NCI-H2227 treated with DMSO at 0.1 percent for 48 hours (cell line): Measurements from ENCODE around the gene TSPAN15.

Experiments
- DNase-seq: peaks from one replicate; lab custom pipeline; 2025; lab: John Stamatoyannopoulos, UW

TSPAN15 gene

DNA sequence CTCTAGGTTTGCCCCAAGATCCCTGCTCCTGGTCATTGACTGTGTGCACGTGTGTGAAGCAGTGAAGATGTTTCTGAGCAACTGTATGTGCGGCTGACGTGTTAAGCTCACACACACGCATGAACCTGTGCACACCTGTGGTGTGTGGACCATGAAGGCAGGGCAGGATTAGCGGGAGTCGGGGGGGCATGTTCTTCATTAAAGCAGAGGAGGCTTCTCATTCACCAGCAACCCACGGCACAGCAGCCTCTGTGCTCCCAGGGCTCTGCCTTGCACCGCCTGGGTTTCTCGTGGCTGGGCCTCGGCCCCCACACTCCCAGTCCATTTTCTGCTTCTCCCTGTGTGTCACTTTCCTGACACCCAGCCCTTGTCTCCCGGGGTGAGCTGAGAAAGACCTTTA is 33.7 kb upstream of the TSPAN15 start:
- DNase-seq, result no peak

- DNase-seq, result no peak
These were observed 33.1 kb upstream of the TSPAN15 start for GRCh38 chr10:69418052-69418752.

DNA sequence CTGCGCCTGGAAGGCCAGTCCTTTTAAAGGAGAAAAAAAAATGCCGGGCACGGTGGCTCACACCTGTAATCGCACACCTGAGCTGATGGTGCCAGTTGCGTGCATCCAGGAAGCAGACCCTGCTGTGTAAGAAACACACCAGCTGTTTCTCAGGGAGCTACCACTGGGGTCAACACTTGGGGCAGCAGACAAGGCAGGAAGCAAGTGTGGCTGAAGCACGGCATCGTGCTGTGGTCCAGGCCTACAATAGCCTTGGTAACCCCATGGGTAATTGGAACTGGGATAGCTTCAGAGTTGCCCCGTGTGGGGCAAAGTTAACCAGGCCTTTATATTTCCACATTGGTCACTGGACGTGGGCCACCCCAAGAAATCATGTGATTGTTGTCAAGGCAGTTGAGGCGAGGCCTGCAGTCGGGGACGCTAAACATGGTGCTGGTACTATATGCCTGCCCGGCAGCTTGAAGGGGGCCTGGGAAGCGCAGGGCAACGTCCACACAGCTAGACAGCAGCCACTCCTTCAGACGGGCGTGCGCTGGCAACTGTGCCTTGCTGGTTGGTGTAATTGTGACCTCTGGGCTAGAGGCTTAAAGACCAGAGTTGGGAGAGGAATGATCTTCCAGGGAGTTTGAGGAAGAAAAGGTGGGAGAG is 32.0 kb upstream of the TSPAN15 start:
- DNase-seq, result no peak

GRCh38 chr10:69419744-69420126 is 31.5 kb upstream of the TSPAN15 start:
- no peak for DNase-seq

GRCh38 chr10:69421611-69422308 is 29.5 kb upstream of the TSPAN15 start:
- DNase-seq, result no peak

DNA sequence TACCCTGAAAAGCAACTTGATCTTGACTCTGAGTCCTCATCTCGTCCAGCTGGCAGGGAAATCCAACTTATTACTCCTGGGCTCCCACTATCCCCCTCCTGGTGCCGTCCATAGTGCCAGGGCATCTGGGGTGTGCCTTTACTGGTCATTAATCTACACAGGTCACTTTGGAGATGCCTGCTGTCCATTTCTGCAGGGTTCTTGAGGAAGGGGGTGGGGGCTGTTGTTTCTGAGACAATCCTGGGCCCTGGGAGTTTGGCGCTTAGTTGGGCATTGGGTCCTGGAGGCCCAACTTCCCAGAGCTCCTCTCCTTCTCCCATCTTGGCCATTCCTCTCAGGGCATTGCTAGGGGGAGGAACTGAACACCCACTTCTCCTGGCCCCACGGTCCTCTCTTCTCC is 28.6 kb upstream of the TSPAN15 start:
- no peak for DNase-seq

DNA sequence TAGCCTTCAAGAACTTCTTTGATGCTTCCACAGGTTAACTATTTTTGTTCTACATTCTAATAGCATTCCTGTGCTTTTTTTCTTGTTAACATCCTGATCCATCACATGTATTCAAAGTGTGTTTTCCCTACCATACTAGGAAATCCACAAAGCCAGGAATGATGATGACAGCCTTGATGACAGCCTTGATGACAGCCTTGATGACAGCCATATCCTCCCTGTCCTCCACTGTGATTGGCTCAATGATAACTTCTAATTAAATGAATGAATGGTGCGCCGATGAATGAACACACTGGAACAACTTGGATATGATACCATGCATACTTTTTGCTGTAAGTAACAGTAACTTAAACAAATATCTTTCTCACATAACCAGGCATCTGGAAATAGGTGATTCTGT is 26.2 kb upstream of the TSPAN15 start:
- DNase-seq, result no peak

DNA sequence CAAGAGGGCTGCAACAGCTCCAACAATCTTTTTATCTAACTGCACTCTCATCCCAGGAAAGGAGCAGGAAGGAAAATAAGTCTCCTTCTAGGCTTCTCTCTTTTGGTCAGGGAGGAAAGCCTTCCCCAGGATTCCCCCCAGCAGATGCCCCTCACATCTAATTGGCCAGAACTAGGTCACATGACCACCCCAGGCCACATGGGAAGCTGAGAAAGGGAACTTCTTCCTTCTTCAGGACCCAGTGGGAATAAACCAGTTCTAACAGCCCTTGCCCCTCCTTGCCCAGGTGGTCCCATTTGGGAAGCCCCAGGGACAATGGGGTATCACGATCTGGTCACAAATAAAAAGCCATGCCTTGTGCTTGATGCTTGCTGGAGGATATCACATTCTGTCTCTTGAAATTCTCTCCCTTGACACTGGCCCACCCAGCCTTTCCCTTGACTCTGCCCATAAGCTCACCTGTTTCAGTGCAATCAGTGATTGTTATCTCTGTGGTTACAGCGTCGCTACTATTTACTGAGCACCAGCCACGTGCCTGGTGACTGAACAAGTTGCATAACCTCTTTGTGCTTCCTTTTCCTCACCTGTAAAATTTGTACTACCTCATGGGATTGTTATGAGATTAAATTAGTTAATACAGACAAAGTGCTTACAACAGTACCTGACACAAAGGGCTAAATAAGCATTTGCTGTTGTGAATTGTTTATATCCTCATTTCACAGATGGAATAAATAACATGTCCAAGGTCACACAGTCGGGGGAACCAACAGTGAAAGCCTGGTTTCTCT is 25.6 kb upstream of the TSPAN15 start:
- no peak for DNase-seq

GRCh38 chr10:69426376-69426727 is 24.9 kb upstream of the TSPAN15 start:
- no peak for DNase-seq

DNA sequence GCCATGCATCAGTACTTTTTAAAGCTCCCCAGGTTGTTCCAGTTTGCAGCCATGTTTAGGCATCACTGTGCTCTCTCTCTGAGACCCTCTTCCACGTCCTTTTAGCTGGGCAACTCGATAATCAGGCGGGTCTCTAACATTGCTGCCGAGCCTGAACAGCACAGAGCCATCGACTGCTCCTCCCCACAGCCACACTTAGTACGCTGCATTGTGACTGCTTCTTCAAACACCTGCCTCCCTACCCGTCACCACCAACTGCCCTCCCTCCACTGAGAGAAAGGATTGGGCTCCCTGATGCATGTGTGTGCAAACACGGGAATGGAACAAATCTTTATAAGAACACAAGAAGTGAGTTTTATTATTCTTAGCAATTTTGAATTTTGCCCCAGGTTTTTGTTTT is 23.1 kb upstream of the TSPAN15 start:
- no peak for DNase-seq

DNA sequence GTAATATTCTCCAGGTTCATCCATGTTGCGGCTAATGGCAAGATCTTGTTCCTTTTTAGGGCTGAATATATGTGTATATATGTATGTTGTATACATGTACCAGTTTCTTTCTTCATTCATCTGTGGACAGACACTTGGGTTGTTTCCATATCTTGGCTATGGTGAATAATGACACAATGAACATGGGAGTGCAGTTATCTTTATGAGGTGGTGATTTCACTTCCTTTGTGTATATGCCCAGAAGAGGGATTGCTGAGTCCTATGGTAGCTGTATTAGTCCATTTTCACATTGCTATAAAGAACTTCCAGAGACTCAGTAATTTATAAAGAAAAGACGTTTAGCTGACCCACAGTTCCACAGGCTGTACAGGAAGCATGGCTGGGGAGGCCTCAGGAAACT is 17.1 kb upstream of the TSPAN15 start:
- no peak for DNase-seq

GRCh38 chr10:69434926-69435325 is 16.3 kb upstream of the TSPAN15 start:
- DNase-seq, result no peak

DNA sequence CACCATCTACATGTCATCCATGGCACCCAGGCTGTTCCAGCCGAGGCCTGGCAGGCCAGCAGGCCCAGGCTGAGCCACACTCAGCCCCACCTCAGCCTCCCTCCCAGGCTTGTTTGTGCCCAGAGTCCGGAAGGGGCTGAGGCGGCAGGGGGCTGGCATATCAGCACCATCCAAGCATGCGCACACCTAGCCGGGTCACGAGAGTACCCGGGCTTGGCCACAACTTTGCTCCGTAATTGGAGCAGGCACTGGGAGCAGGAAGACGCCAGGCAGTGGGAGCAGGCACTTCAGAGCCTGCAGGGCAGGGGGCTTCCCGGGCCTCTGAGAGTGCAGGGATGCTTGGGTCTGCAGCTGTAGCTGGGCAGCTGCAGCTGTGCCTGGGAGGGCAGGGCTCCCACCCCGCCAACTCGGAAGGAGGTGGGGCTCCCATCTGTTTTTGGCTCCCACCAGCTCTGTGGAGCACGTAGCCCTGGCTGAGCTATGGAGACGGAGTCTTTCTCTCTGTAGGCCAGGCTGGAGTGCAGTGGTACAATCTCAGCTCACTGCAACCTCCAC is 15.2 kb upstream of the TSPAN15 start:
- no peak for DNase-seq

DNA sequence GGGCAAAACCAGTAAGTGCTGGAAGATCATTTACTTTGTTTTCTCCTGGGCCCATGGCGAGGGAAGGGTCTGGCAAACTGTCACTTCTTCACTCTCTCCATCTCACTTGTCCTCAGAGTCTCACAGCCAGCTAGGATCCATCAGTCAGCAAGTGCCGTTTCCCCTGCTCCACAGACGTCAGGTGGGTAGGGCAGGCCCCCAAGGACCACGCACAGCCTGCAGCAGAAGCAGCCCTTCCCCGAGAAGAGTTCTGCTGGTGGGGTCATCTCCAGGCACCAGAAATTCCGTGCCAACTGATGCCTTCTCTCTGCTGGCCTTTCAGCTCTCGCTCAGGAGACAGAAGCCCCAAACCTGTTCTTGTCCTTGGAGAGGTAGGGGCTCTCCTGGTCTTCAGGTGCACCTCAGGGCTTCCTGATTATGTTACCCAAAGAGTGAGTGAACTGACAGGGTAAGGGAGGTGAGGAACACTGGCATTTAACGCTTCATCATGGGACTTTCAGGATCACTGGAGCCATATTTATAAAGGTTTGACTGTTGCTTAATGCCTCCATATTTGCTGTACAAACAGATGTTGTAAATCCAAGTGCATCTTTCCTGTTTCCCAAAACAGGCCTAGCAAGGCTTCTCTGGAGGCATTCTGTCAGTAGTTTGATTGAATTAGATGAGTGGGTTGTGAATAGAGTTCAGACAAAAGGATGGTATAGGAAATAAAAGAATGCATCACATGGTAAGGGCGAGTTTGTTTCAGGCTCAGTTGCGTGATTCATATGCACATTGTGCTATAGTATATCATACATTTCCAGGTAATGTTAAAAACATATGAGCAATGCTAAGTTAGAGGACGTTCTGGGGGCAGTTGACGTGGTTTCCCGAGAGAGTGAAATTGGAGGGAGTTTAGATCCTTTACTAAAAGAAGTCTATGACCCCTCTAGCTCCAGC is 13.7 kb upstream of the TSPAN15 start:
- DNase-seq, result no peak

DNA sequence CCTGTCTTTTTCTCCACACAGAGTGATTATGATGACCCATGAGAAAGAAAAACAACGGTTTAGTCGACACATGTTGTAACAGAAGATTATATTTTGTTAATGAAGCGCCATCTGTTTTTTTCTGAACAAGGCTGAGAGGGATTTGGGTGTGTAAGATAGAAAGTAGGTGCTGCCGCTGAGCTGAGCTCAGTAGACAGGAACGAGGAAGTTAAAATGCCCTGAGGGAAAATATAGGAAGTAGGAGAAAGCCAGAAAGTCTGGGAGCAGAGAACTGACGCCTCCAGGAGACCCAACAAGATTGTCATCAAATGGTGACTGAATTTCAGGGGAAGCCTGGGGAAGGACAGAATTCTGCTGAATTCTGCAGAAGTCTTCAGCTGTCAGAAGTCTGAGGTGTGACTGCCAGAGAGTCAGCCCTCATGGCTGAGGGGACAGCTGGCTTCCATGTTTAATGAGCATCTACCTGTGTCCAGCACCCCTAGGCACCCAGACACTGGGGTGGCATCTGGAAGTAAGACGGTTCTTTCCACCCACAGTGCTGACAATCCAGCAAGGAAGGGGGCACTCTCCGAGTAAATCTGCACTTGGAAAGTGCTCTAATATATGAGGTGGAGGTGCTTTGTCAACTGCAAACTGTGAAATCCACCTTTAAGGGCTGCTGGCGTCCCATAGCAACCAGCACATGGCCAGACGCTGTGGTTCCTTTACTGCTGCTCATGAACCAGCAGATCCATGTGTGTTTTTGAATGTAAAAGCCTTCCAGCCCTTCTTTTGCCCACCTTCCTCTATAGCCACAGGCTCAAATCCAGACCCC is 12.5 kb upstream of the TSPAN15 start:
- no peak for DNase-seq

- no peak for DNase-seq
These were observed 11.9 kb upstream of the TSPAN15 start for GRCh38 chr10:69439350-69439739.

DNA sequence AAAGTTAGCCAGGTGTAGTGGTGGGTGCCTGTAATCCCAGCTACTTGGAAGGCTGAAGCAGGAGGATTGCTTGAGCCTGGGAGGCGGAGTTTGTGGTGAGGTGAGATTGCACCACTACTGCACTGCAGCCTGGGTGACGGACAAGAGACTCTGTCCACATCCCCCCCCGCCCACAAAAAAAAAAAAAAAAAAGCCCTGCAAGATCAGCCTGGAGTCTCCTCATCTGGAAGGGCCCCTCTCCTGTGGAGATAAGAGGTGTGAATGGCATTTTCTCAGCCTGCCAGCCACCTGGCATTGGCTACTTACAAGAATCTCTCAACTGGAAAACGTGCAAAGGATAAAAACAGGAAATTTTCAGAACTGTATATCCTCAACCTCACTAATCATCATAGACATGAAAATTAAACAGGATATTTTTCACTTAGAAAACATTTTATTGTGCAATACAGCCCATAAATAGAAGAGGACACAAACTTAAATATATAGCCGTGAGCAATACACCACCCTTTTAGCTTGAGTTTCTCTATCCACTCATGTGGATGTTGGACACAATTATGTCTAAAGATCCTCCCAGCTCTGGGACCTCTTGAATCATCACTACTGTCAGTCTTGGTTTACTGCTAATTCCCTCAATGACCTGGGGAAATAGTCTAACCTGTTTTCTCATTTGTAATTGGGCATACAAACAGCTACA is 11.3 kb upstream of the TSPAN15 start:
- no peak for DNase-seq

- no peak for DNase-seq
These were observed 7.9 kb upstream of the TSPAN15 start for GRCh38 chr10:69443354-69443753.

- DNase-seq, result no peak
These were observed 6.2 kb upstream of the TSPAN15 start for GRCh38 chr10:69445041-69445440.

- DNase-seq, result no peak
These were observed 5.0 kb upstream of the TSPAN15 start for GRCh38 chr10:69446229-69446628.
